WERI-Rb-1 (cell line): Measurements from ENCODE around the gene GSC.

Experiments
- DNase-seq: peaks from one replicate; pipeline ENCODE4 v3.0.0-alpha.2; 2020
- H3K27ac ChIP-seq: fragments of 250-450 bp; sonication (Bioruptor Pico); 2 replicates; pipeline ENCODE4 v1.5.1; 2020; ENCODE audit warnings: mild to moderate bottlenecking, moderate library complexity
- H3K27me3 ChIP-seq: fragments of 250-450 bp; sonication (Bioruptor Pico); 2 replicates; pipeline ENCODE4 v1.5.1; 2021; ENCODE audit warnings: mild to moderate bottlenecking, low read depth, moderate library complexity; ENCODE audit not compliant: insufficient read depth, severe bottlenecking
- H3K36me3 ChIP-seq: fragments of 250-450 bp; sonication (Bioruptor Pico); 2 replicates; pipeline ENCODE4 v1.5.1; 2020; ENCODE audit warnings: mild to moderate bottlenecking, moderate library complexity
- H3K4me3 ChIP-seq: 2 replicates; pipeline ENCODE4 v1.5.1; 2011; ENCODE audit warnings: low read depth, mild to moderate bottlenecking, control low read depth, low read length
- H3K9me3 ChIP-seq: fragments of 250-450 bp; sonication (Bioruptor Pico); 2 replicates; pipeline ENCODE4 v1.5.1; 2021; ENCODE audit warnings: mild to moderate bottlenecking, moderate library complexity; ENCODE audit not compliant: severe bottlenecking
- TF ChIP-seq, protein P1 (sequence below): IDR thresholded peaks from 2 replicates; pipeline ENCODE4 v1.5.1; 2011; ENCODE audit warnings: low read depth, mild to moderate bottlenecking, control low read depth, inconsistent platforms, low read length

GSC gene

DNA sequence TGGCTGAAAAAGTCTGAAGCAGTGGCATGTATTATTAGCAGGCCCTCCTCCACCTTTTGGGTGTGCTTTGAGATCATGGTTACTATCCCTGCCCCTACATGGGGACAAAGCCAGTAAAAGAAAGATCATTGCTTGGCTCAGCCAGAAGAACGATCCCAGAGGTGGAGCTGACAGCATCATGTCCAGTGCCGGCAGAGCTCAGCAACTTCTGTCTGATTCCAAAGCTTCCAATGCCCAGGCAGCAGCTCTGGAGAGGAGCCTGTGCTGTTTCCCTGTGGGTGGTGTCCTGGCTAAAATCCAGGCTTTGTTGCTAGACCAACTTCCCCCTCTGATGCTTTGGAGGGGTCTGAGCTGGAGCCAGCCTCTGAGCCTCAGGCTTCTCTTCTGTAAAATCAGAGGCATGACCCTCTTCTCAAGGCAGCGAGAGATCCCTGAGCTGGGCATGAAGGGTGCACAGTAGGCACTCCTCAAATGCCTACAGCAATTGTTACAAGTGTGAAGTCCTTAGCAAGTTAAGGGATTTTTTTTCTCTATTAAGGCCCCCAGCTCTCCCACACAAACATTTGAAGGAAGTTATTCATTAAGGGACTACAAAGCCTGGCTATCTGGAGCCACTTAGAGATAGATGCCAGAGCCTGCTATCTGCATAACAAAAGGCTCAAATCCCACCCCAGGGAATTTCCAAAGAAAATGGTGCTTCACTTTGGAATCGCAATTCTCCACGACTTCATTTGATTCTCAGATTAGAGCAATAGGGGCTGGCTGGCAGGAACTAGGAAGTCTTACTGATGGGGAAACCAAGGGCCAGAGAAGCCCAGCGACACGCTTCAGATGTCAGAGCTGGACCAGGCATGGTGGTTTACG lies 10.9 kb upstream of the GSC start:
- no peak overlapping the region for H3K4me3 ChIP-seq
- H3K27me3 ChIP-seq: no peaks in the 10 kb centered on the region
- no peak overlapping the region for H3K27ac ChIP-seq
- TF ChIP-seq, protein P1, sequence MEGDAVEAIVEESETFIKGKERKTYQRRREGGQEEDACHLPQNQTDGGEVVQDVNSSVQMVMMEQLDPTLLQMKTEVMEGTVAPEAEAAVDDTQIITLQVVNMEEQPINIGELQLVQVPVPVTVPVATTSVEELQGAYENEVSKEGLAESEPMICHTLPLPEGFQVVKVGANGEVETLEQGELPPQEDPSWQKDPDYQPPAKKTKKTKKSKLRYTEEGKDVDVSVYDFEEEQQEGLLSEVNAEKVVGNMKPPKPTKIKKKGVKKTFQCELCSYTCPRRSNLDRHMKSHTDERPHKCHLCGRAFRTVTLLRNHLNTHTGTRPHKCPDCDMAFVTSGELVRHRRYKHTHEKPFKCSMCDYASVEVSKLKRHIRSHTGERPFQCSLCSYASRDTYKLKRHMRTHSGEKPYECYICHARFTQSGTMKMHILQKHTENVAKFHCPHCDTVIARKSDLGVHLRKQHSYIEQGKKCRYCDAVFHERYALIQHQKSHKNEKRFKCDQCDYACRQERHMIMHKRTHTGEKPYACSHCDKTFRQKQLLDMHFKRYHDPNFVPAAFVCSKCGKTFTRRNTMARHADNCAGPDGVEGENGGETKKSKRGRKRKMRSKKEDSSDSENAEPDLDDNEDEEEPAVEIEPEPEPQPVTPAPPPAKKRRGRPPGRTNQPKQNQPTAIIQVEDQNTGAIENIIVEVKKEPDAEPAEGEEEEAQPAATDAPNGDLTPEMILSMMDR: no peak
- no peaks in the 10 kb centered on the region for H3K9me3 ChIP-seq
- DNase-seq: no peak
- no peaks in the 10 kb centered on the region for H3K36me3 ChIP-seq

DNA sequence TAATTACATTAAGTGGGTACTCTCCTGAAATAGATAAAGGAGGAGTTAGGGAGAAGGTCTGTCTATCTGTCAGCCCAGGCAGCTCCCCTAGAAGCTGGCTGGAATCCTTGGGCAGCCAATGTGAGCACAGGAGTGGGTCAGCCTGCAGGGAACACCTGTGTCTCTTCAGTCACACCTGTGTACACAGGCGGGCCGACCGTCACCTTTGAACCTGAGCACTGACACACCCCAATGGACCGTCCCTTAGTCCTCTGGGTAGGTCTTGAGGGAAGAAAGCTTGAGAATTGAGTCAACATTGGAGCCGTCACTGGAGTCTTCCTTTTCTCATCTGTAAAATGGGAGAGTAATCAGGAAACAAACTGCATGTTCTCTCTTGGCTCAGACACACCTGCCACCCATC lies 9.8 kb upstream of the GSC start:
- H3K36me3 ChIP-seq: no peaks in the 10 kb centered on the region
- no peak for DNase-seq
- H3K27me3 ChIP-seq: no peaks in the 10 kb centered on the region
- TF ChIP-seq, protein P1: no peak
- H3K9me3 ChIP-seq: no peaks in the 10 kb centered on the region
- H3K27ac ChIP-seq: no peak overlapping the region
- H3K4me3 ChIP-seq: no peak overlapping the region

DNA sequence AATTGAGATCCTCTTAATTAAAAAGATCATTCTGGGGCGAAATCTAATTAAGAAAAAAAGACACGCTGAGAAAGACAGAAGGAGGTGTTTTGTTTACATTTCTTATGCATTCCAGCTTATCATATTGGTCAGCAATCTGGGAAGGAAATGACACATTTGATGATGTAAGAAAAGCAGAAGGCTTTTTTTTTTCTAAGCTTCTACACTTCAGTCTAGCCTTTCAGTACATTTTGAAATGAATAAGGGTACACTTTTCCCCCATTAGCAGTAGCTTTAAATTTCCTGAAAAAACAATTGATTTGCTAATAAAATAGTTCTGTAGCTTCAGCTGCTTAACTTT lies 5.9 kb upstream of the GSC start:
- TF ChIP-seq, protein P1: no peak
- no peaks in the 10 kb centered on the region for H3K36me3 ChIP-seq
- no peak for DNase-seq
- H3K27ac ChIP-seq: no peak overlapping the region
- no peaks in the 10 kb centered on the region for H3K9me3 ChIP-seq
- no peaks in the 10 kb centered on the region for H3K27me3 ChIP-seq
- no peak overlapping the region for H3K4me3 ChIP-seq

DNA sequence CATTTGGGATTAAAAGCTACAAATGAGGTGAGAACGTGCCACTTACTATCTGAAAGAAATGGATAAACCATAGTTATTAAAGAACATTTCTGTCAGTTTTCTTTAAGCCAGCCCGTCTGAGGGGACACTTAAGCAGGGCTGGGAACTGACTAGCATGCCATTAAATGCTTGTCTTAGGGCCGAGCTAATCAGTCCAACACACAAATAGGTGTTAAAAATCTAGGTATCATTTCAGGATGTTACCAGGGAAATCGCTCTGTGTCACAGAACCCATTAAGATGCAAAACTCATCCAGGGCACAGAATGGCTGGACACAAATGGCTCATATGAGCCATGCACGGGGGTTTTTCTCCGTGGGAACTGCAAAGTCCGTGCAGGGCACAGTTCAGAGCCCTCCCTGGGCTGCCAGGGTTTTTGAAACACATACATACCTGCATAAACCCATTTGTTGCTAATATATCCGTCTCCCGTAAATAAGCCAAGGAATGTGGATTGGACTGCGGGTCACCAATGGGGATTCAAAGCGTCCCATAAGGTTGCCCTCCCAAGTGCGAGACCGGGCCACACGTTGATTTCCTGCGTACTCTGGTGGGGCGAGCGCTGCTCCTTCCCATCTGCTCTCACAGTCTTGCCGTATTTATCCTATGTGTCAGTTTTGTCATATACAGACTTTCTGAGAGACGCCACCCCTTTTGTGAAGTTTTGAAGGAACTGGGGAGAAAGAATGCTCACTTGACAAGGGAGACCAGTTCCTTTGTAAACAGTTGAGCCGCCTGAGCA lies 5.4 kb upstream of the GSC start:
- Histone ChIP-seq H3K4me3 (no peak overlapping the region), H3K9me3 (no peaks in the 10 kb centered on the region), H3K36me3 (no peaks in the 10 kb centered on the region), H3K27me3 (no peaks in the 10 kb centered on the region), H3K27ac (no peak overlapping the region)
- TF ChIP-seq, protein P1: no peak
- DNase-seq: no peak

DNA sequence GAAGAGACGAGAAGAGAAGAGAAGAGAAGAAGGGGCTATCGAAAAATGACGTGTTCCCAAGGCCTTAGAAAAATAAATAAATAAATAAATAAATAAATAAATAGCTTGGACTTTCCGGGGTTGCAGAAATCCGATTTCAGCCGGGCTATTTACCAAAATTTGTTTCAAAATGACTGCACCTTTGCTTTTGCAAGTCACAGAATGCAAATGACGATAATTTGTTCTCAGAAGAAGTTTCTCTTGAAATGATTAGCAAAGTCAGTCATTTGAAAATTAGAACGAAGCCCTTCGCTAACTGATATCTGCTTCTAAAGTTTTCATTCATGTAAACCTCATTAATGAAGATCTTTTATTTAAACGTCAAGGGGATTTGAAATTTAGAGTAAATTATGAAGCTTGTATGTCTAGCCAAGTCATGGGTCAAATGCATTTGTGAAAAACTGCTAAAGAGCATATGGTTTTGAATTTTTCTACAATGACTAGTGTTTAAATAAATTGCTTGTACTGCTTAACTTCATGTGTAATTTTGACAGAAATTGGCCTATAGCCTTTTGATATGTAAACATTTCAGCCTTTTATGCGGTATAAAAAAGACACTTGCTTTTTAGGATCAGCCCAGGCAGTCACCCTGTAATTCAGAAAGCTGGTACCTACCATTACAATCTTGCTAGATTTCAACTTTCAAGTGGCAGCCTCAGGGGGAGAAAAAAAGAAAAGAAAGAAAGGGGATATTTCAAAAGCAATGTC lies 4.6 kb upstream of the GSC start:
- Histone ChIP-seq H3K36me3 (no peaks in the 10 kb centered on the region), H3K9me3 (no peaks in the 10 kb centered on the region), H3K27me3 (no peaks in the 10 kb centered on the region), H3K4me3 (no peak overlapping the region), H3K27ac (no peak overlapping the region)
- TF ChIP-seq, protein P1: no peak
- no peak for DNase-seq
